GM12801 (cell line): ENCODE measurements around the gene FTL.

ENCODE experiments used
- CTCF ChIP-seq: IDR thresholded peaks from one replicate; pipeline ENCODE4 v1.5.1; 2011; ENCODE audit warnings: control low read depth; ENCODE audit not compliant: insufficient read length; ENCODE audit errors: extremely low read depth

Gene FTL

GRCh38 chr19:48922548-48923490 is 42.3 kb upstream of the FTL start:
- TF ChIP-seq CTCF: no peak

GRCh38 chr19:48925240-48925843 is 39.8 kb upstream of the FTL start:
- no peak for TF ChIP-seq CTCF

GRCh38 chr19:48926909-48927308 is 38.2 kb upstream of the FTL start:
- TF ChIP-seq CTCF: no peak

GRCh38 chr19:48928164-48929025 is 36.7 kb upstream of the FTL start:
- no peak for TF ChIP-seq CTCF

GRCh38 chr19:48933382-48933932 is 31.7 kb upstream of the FTL start, which contains the start of gene DHDH:
TSS of gene DHDH (plus strand) at chr19:48933699. CDS start at chr19:48933722, 23 bp downstream.
- no peak for TF ChIP-seq CTCF

GRCh38 chr19:48934837-48935236 is 30.3 kb upstream of the FTL start:
- TF ChIP-seq CTCF: no peak
